GM21576 (cell line): ENCODE results near the gene PIGU.
"Not testable (repeated sequence)": the region's sequence is repeated elsewhere in the genome, so short reads cannot be mapped to it uniquely, and the experiment has no call there.

ENCODE experiments used
- ATAC-seq: cut with Tn5 transposase; IDR thresholded peaks from one replicate; pipeline ENCODE4 v1.9.1; 2021; ENCODE audit warnings: mild to moderate bottlenecking, moderate library complexity; ENCODE audit not compliant: unreplicated experiment

Gene PIGU

GRCh38 chr20:34624629-34625028 lies 52.3 kb downstream of the PIGU start:
- no peak for ATAC-seq

GRCh38 chr20:34622821-34623451 lies 54.0 kb downstream of the PIGU start:
- ATAC-seq = no peak

GRCh38 chr20:34621383-34622367 lies 55.2 kb downstream of the PIGU start:
- no peak for ATAC-seq

- ATAC-seq = no peak
These were observed 55.9 kb downstream of the PIGU start for GRCh38 chr20:34621036-34621343.

- ATAC-seq = no peak
These were observed 58.2 kb downstream of the PIGU start for GRCh38 chr20:34618676-34619075.

GRCh38 chr20:34616913-34617312 lies 60.0 kb downstream of the PIGU start:
- not testable (repeated sequence) for ATAC-seq

GRCh38 chr20:34615477-34615876 lies 61.4 kb downstream of the PIGU start:
- no peak for ATAC-seq

- not testable (repeated sequence) for ATAC-seq
These were observed 64.9 kb downstream of the PIGU start for GRCh38 chr20:34611976-34612375.

- no peak for ATAC-seq
These were observed 69.8 kb downstream of the PIGU start for GRCh38 chr20:34607066-34607465.

- no peak for ATAC-seq
These were observed 71.7 kb downstream of the PIGU start for GRCh38 chr20:34604980-34605788.

- ATAC-seq = no peak
These were observed 75.8 kb downstream of the PIGU start for GRCh38 chr20:34600892-34601653.

GRCh38 chr20:34595377-34596184 lies 81.3 kb downstream of the PIGU start:
- ATAC-seq = no peak

- ATAC-seq = no peak
These were observed 90.3 kb downstream of the PIGU start for GRCh38 chr20:34586488-34587163.

- no peak for ATAC-seq
These were observed 91.9 kb downstream of the PIGU start for GRCh38 chr20:34585019-34585418.

- ATAC-seq = no peak
These were observed 93.3 kb downstream of the PIGU start for GRCh38 chr20:34583544-34583943.

GRCh38 chr20:34582911-34583310 lies 94.0 kb downstream of the PIGU start:
- ATAC-seq = no peak

GRCh38 chr20:34582221-34582620 lies 94.7 kb downstream of the PIGU start:
- ATAC-seq = no peak

GRCh38 chr20:34581341-34582184 lies 95.3 kb downstream of the PIGU start:
- no peak for ATAC-seq
